ENCODE measurements around the gene MAP3K12. TPM values are rescaled to one million over a fixed set of nuclear protein-coding genes. Genes with fewer than 3 reads are reported as not detected.
"Not testable (repeated sequence)": the region's sequence is repeated elsewhere in the genome, so short reads cannot be mapped to it uniquely, and the experiment has no call there.

The MAP3K12 gene
- total RNA-seq (2013), result 16.6 TPM
- 10 to 100 TPM in 1 of 3 donors, 1 to 10 TPM in 2; 1.7 to 31.4 (median 2.0) TPM for polyA plus RNA-seq
- polyA minus RNA-seq, result 10.1 and 10.5 TPM in 2 replicates
- total RNA-seq, result 0.42 to 10.7 (median 6.3) reads per million in 11 experiments

GRCh38 chr12:53499266-53500141 lies at the start of gene MAP3K12:
MAP3K12 (minus strand) TSS chr12:53499458; CDS start chr12:53487391, 12,067 bp downstream.
- H4K20me1 ChIP-seq (ENCODE audit: insufficient read depth, low read length), result no peaks in the 10 kb centered on the region
- peak; percentile 26 to 50 (median 40) for DNase-seq
- Mint-ChIP-seq H3K27me3 (ENCODE audit: low read depth in 3 of 3) (peaks cover 0 to 4% (median 0%) of the 10 kb centered on the region in 3 donors), H3K36me3 (peaks cover 7 to 13% of the 10 kb centered on the region in 2 donors), H3K27ac (peak within 1 kb of the TSS; percentile 97 to 99 (median 99)), H3K9me3 (no peaks in the 10 kb centered on the region), H3K4me3 (peak within 1 kb of the TSS; percentile 88 to 100), H3K4me1 (peaks cover 47% of the 10 kb centered on the region)
- H3K27ac ChIP-seq (ENCODE audit: low read depth in 1 of 2, low read length in 2 of 2), result peak within 1 kb of the TSS; percentile 99
- H3K4me2 ChIP-seq (replicated peaks; ENCODE audit: extremely low read depth, low read length, poor library complexity, severe bottlenecking), result peak within 1 kb of the TSS; percentile 97
- peaks cover 45 to 49% of the 10 kb centered on the region in 2 donors for H3K4me1 ChIP-seq (ENCODE audit: control insufficient read depth in 1 of 2, insufficient read depth in 2 of 2, low read length in 2 of 2)
- no peak for TF ChIP-seq CTCF (IDR thresholded peaks at IDR 0.05)
- peak within 1 kb of the TSS; percentile 74 to 83 (median 81) for H3K4me3 ChIP-seq (replicated peaks in 1 of 3; ENCODE audit: low read depth in 2 of 3, low read length in 3 of 3)
- peaks cover 24% of the 10 kb centered on the region for H3K79me2 ChIP-seq (ENCODE audit: insufficient read depth, low read length)
- intact Hi-C loops (cut with micrococcal nuclease), result loop anchor here (1.0 to 10.0 kb wide), 4 partner anchors 47 to 285 kb away; partner anchors contain the start of genes AAAS (in 1 of the 2) and PCBP2 (in 1 of the 2)
- WGBS (ENCODE audit: insufficient coverage), result under 1% methylated on average over 46 of the region's 51 CpGs
- H3K9me3 ChIP-seq (replicated peaks in 1 of 2; ENCODE audit: control insufficient read depth in 1 of 2, insufficient read depth in 1 of 2, low read length in 2 of 2), result no peaks in the 10 kb centered on the region
- H2AFZ ChIP-seq (ENCODE audit: insufficient read depth, low read depth, low read length, poor library complexity, severe bottlenecking), result peak within 1 kb of the TSS; percentile 84
- H3K27me3 ChIP-seq (ENCODE audit: control insufficient read depth in 2 of 2, insufficient read depth in 2 of 2, low read length in 2 of 2), result no peaks in the 10 kb centered on the region
- peak within 1 kb of the TSS; percentile 88 for H3K9ac ChIP-seq (ENCODE audit: insufficient read depth, low read length, poor library complexity, severe bottlenecking)
- peaks cover 6 to 12% of the 10 kb centered on the region in 2 donors for H3K36me3 ChIP-seq (replicated peaks in 1 of 2; ENCODE audit: control insufficient read depth in 1 of 2, insufficient read depth in 2 of 2, low read length in 2 of 2)

GRCh38 chr12:53548354-53548753 lies 49.1 kb upstream of the MAP3K12 start:
- H3K27me3 ChIP-seq (ENCODE audit: control insufficient read depth in 2 of 2, insufficient read depth in 2 of 2, low read length in 2 of 2); H3K4me3 ChIP-seq (replicated peaks in 1 of 3; ENCODE audit: low read depth in 2 of 3, low read length in 3 of 3); H3K4me3 Mint-ChIP-seq; H4K20me1 ChIP-seq (ENCODE audit: insufficient read depth, low read length); DNase-seq; H3K9me3 Mint-ChIP-seq; H3K27ac ChIP-seq (ENCODE audit: low read depth in 1 of 2, low read length in 2 of 2); H3K4me1 Mint-ChIP-seq; H3K27me3 Mint-ChIP-seq (ENCODE audit: low read depth in 3 of 3); H3K4me1 ChIP-seq (ENCODE audit: control insufficient read depth in 1 of 2, insufficient read depth in 2 of 2, low read length in 2 of 2); intact Hi-C loops (cut with micrococcal nuclease); H3K79me2 ChIP-seq (ENCODE audit: insufficient read depth, low read length); H2AFZ ChIP-seq (ENCODE audit: insufficient read depth, low read depth, low read length, poor library complexity, severe bottlenecking); H3K9me3 ChIP-seq (replicated peaks in 1 of 2; ENCODE audit: control insufficient read depth in 1 of 2, insufficient read depth in 1 of 2, low read length in 2 of 2); H3K9ac ChIP-seq (ENCODE audit: insufficient read depth, low read length, poor library complexity, severe bottlenecking); H3K4me2 ChIP-seq (replicated peaks; ENCODE audit: extremely low read depth, low read length, poor library complexity, severe bottlenecking): not testable (repeated sequence)
- peak overlapping the region in 1 of 7 donors; percentile 10 for H3K27ac Mint-ChIP-seq
- peaks cover 42 to 68% of the 10 kb centered on the region in 2 donors for H3K36me3 Mint-ChIP-seq
- H3K36me3 ChIP-seq (replicated peaks in 1 of 2; ENCODE audit: control insufficient read depth in 1 of 2, insufficient read depth in 2 of 2, low read length in 2 of 2), result peaks cover 45 to 69% of the 10 kb centered on the region in 2 donors
- WGBS (ENCODE audit: insufficient coverage), result 100% methylated on average over 3 of the region's 6 CpGs
